ENCODE results near the gene FRMPD4.

Gene FRMPD4

DNA sequence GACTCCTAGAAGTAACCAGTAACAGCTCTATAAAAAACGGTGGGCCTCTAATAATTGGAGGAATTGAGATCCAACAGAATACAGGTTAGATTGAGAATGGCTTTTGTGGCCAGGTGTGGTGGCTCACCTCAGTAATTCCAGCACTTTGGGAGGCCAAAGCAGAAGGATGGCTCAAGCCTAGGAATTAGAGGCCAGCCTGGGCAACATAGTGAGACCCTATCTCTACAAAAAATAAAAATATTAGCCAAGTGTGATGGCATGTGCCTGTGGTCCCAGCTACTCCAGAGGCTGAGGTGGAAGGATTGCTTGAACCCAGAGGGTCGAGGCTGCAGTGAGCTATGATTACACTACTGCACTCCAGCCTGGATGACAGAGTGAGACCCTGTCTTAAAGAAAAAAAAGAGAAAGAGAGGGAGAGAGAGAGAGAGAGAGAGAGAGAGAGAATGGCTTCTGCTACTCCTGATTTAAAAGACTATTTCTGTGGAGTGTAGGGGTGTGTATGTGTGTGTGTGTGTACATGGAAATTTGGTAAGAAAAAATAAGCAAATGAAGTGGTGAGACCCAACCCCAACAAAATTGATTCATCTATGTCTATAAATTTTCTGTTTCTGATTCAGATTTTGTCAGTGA is 89.3 kb downstream of the FRMPD4 start:
- Histone ChIP-seq H3K9ac (ENCODE audit: low read length) (no peak overlapping the region), H3K27ac (ENCODE audit: low read depth, low read length) (no peak overlapping the region), H3K27me3 (ENCODE audit: control insufficient read depth, insufficient read depth, low read length) (no peaks in the 10 kb centered on the region), H3K36me3 (ENCODE audit: control insufficient read depth, insufficient read depth, low read length) (no peaks in the 10 kb centered on the region), H3K4me1 (ENCODE audit: control insufficient read depth, insufficient read depth, low read length) (no peaks in the 10 kb centered on the region), H3K4me3 (ENCODE audit: low read length) (no peak overlapping the region)

DNA sequence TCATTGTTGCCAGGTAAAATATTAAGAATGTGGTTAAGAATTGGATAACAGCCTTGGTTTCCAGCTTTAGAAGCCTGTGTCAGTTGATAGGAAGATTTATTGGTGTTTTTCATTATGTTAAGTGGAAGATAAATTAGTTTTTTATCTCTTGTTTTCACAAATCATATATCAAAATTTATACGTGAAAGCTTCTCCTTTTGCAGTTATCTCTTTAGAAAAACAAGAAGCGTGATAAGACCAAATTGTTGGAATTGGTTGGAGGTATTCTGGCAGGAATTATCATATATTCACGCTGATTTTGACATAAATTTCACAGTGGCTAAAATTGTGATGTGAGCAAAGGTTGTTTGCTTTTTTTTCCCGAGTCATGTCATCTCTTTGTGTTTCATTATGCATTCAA is 90.6 kb downstream of the FRMPD4 start:
- Histone ChIP-seq H3K27me3 (ENCODE audit: control insufficient read depth, insufficient read depth, low read length) (no peaks in the 10 kb centered on the region), H3K4me3 (ENCODE audit: low read length) (no peak overlapping the region), H3K36me3 (ENCODE audit: control insufficient read depth, insufficient read depth, low read length) (no peaks in the 10 kb centered on the region), H3K9ac (ENCODE audit: low read length) (no peak overlapping the region), H3K27ac (ENCODE audit: low read depth, low read length) (no peak overlapping the region), H3K4me1 (ENCODE audit: control insufficient read depth, insufficient read depth, low read length) (no peaks in the 10 kb centered on the region)

DNA sequence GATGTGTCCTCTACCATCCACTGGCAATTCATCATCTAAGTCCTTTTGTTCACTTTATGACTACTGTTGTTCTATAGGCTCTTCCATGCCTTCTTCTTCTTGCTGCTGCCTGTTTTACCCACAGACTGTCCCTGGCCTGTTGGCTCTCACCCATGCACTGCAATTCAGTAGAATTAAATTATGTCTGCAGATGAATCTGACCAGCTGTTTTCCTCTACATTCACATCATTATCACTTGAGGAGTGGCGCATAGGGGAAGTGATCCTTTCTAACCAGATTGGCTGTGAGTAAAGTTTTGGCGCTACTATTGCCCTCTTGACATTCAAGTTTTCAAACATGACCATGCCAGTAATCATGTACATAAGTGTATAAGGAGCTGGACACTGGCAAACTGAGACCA is 91.7 kb downstream of the FRMPD4 start:
- Histone ChIP-seq H3K9ac (ENCODE audit: low read length) (no peak overlapping the region), H3K27ac (ENCODE audit: low read depth, low read length) (no peak overlapping the region), H3K27me3 (ENCODE audit: control insufficient read depth, insufficient read depth, low read length) (no peaks in the 10 kb centered on the region), H3K4me1 (ENCODE audit: control insufficient read depth, insufficient read depth, low read length) (no peaks in the 10 kb centered on the region), H3K4me3 (ENCODE audit: low read length) (no peak overlapping the region), H3K36me3 (ENCODE audit: control insufficient read depth, insufficient read depth, low read length) (no peaks in the 10 kb centered on the region)

DNA sequence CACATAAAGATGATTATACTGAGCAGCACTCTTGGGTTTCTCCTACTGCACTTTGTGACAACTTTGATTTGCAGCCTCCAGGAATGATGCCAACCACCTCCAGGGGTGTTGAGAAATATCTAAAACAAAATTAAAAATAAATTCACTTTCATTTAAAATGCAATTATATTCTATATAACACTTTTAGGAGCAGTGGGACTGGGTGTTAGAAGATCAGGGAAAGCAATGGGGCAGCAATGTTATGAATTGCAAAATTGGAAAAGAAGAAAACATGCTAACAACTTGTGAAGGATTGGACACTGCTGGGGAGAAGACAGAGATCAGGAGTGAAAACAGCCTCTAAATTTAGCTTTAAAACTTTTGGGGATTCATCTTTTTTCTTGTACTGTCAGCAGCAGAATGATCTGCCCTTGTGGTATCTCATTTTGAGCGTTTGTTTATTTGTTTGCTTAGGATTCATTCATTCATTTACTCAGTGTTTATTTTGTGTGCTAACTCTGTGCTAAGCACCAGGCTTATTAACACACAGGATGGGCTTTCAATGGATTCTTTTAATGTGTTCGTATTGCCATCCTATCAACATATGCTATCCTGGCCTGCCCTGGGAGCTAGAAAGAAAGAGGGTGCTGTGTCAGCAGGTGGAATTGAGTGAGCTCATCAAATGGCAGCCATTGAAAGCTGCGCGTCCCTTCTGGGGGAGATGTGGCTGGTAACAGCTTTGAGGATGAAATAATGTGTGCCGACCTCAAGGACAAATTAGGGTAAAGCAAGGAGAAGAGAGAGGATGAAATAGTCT is 96.5 kb downstream of the FRMPD4 start:
- Histone ChIP-seq H3K27me3 (ENCODE audit: control insufficient read depth, insufficient read depth, low read length) (no peaks in the 10 kb centered on the region), H3K4me1 (ENCODE audit: control insufficient read depth, insufficient read depth, low read length) (no peaks in the 10 kb centered on the region), H3K36me3 (ENCODE audit: control insufficient read depth, insufficient read depth, low read length) (no peaks in the 10 kb centered on the region), H3K4me3 (ENCODE audit: low read length) (no peak overlapping the region), H3K9ac (ENCODE audit: low read length) (no peak overlapping the region), H3K27ac (ENCODE audit: low read depth, low read length) (no peak overlapping the region)

DNA sequence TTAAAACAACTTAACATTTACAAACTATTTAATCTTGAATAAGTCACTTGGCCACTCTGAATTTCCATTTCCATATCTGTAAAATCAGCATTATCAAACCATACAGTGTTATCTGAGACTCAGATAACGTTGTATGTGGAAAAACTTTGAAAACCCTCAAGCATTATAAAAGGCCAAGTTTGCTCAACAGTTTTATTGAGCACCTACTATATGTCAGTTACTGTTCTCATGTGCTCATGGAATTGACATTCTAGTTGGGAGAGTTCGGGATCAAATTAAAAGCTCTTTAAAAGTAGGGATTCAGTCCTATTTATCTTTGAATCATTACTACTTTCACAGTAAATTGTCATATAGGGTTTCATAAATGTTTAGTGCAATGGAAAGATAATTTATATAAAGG is 97.9 kb downstream of the FRMPD4 start:
- H3K4me1 ChIP-seq (ENCODE audit: control insufficient read depth, insufficient read depth, low read length) = no peaks in the 10 kb centered on the region
- no peak overlapping the region for H3K4me3 ChIP-seq (ENCODE audit: low read length)
- no peak overlapping the region for H3K9ac ChIP-seq (ENCODE audit: low read length)
- H3K36me3 ChIP-seq (ENCODE audit: control insufficient read depth, insufficient read depth, low read length) = no peaks in the 10 kb centered on the region
- H3K27me3 ChIP-seq (ENCODE audit: control insufficient read depth, insufficient read depth, low read length) = no peaks in the 10 kb centered on the region
- H3K27ac ChIP-seq (ENCODE audit: low read depth, low read length) = no peak overlapping the region

DNA sequence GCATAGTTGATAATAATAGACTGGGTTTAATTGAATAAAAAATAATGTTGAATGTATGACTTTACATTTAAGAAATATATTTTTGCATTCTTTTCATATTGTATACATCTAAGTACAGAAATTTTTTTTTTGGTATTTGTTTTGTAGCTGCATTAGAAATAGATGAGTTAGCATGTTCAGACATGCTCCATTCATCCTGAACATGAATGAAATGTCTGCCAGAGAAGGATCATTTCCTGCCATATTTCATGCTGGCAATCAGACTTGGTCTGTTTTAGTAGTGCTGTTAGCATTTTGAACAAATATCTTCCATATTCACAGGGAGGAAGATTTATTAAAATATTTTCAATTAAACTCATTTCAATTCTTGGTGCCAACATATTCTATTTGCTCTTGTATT is 98.9 kb downstream of the FRMPD4 start:
- no peaks in the 10 kb centered on the region for H3K36me3 ChIP-seq (ENCODE audit: control insufficient read depth, insufficient read depth, low read length)
- no peaks in the 10 kb centered on the region for H3K4me1 ChIP-seq (ENCODE audit: control insufficient read depth, insufficient read depth, low read length)
- H3K9ac ChIP-seq (ENCODE audit: low read length) = no peak overlapping the region
- H3K27me3 ChIP-seq (ENCODE audit: control insufficient read depth, insufficient read depth, low read length) = no peaks in the 10 kb centered on the region
- no peak overlapping the region for H3K27ac ChIP-seq (ENCODE audit: low read depth, low read length)
- H3K4me3 ChIP-seq (ENCODE audit: low read length) = no peak overlapping the region

DNA sequence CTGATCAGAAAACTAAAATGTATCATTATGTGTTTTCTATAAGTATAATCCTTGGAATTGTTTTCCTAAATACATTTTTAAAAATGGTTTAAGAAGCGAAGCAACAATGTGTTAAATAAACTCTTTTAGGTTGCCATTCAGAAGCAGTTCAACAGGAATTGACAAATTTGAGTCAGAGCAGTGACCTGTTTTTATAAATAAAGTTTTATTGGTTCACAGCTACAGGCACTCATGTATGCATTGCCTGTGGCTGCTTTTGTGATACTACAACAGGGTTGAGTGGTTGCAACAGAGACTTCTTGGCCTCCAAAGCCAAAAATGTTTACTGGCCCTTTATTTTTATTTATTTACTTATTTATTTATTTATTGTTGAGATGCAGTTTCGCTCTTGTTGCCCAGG is 99.5 kb downstream of the FRMPD4 start:
- no peaks in the 10 kb centered on the region for H3K27me3 ChIP-seq (ENCODE audit: control insufficient read depth, insufficient read depth, low read length)
- H3K4me1 ChIP-seq (ENCODE audit: control insufficient read depth, insufficient read depth, low read length) = no peaks in the 10 kb centered on the region
- no peak overlapping the region for H3K4me3 ChIP-seq (ENCODE audit: low read length)
- no peak overlapping the region for H3K27ac ChIP-seq (ENCODE audit: low read depth, low read length)
- no peak overlapping the region for H3K9ac ChIP-seq (ENCODE audit: low read length)
- H3K36me3 ChIP-seq (ENCODE audit: control insufficient read depth, insufficient read depth, low read length) = no peaks in the 10 kb centered on the region

DNA sequence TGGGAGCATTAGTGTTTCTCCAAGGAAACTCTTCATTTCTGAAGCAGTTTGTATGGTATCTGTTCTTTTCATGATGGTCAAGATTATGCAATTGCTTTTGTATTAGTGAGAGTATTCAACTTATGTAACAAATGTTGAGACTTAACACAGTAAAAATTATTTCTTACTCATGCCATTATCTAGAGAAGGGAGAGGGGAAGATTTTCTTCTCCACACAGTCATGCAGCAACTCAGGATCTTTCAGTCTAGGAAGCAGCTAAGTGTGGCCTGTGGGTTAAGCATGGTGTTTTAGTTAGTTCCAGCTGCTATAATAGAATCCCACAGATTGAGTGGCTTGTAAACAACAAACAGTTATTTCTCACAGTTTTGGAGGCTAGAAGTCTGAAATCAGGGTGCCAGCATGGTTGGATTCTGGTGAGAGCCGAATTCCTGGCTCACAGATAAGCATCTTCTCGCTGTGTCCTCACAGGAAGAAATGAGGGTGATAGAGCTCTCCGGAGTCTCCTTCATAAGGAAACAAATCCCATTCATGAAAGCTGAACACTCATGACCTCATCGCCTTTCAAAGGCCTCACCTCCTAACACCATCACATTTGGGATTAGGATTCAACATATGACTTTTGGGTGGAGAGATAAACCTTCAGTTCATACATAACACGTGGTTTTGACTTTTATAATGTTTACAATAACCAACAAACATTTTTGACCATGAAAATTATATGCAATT is 101.2 kb downstream of the FRMPD4 start:
- Histone ChIP-seq H3K36me3 (ENCODE audit: control insufficient read depth, insufficient read depth, low read length) (no peaks in the 10 kb centered on the region), H3K27me3 (ENCODE audit: control insufficient read depth, insufficient read depth, low read length) (no peaks in the 10 kb centered on the region), H3K9ac (ENCODE audit: low read length) (no peak overlapping the region), H3K27ac (ENCODE audit: low read depth, low read length) (no peak overlapping the region), H3K4me1 (ENCODE audit: control insufficient read depth, insufficient read depth, low read length) (no peaks in the 10 kb centered on the region), H3K4me3 (ENCODE audit: low read length) (no peak overlapping the region)

DNA sequence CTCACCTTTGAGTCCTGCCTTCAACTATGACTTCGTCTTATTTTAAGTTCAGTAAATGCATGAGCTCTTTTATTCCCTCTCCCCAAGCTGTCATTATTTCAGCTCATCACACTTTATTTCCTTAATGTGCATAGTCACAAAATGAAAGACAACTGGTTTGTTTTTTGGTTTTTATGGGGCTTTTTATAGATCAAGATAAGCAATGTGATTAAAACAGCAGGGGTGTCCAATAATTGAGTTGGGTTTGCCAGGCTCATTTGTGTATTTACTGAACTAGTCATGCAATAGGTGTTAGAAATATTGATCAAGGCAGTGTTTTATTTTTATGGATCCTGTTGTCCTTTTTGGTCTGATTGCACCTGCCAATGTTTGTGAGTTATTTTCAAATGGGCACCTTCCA is 102.2 kb downstream of the FRMPD4 start:
- Histone ChIP-seq H3K27ac (ENCODE audit: low read depth, low read length) (no peak overlapping the region), H3K9ac (ENCODE audit: low read length) (no peak overlapping the region), H3K4me1 (ENCODE audit: control insufficient read depth, insufficient read depth, low read length) (no peaks in the 10 kb centered on the region), H3K36me3 (ENCODE audit: control insufficient read depth, insufficient read depth, low read length) (no peaks in the 10 kb centered on the region), H3K4me3 (ENCODE audit: low read length) (no peak overlapping the region), H3K27me3 (ENCODE audit: control insufficient read depth, insufficient read depth, low read length) (no peaks in the 10 kb centered on the region)

DNA sequence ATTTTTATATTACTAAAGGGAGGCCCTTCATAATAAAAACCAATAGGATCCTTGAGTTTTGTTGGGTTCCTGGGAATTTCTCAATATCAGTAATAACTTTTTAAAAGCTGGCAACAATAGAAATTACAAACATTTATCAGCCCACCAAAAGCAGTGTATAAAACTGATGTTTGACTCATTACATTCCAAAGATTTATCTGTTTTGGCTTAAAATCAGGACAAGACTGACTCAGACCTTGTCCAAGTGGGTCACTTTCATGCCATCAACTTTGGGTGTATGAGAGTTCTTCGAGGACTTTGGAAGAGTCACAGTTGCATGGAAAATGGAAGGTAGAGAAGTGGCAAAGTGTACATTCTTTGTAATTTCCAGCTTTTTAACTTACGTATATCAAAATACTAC is 102.8 kb downstream of the FRMPD4 start:
- no peaks in the 10 kb centered on the region for H3K27me3 ChIP-seq (ENCODE audit: control insufficient read depth, insufficient read depth, low read length)
- H3K27ac ChIP-seq (ENCODE audit: low read depth, low read length) = no peak overlapping the region
- H3K9ac ChIP-seq (ENCODE audit: low read length) = no peak overlapping the region
- no peaks in the 10 kb centered on the region for H3K4me1 ChIP-seq (ENCODE audit: control insufficient read depth, insufficient read depth, low read length)
- H3K4me3 ChIP-seq (ENCODE audit: low read length) = no peak overlapping the region
- no peaks in the 10 kb centered on the region for H3K36me3 ChIP-seq (ENCODE audit: control insufficient read depth, insufficient read depth, low read length)

DNA sequence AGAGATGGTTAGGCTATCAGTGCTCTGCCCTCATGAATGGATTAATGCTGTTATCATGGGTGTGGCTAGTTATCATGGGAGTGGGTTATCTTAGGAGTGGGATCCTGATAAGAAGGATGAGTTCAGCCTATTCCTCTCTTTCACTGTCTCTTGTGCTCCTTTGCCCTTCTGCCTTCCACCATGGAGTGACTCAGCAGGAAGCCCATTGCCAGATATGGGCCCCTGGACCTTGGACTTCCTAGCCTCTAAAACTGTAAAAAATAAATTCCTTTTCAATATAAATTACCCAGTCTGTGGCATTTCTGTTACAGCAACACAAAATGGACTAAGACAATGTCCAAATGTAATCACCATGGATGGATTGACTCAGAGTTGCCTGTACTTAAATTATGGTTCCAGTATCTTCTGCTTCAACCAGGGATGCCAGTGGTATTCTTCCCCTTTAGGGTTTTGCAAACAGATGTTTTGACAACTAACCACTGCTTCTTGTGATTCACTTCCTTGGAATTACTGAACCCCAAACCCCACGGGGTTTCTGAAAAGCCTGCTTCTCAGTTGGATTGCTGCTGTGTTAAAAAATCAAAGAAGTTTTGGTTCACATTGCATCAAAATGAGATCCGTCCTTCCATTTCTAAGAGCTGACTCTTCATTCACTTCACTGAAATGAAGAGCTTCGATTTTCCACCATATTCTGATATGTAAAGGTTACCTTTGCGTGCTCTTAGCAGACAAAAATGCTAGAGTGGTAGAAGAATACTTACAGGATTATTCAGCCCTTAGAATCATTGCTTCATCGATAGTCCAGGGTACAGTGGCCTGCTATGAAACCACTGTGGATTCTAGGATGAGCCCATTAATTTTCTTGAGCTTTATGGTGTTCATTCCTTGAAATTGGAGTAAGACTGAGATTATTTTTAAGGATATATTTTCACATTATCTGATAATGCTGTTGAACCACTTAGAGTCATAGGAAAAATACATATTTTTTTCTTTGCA is 107.7 kb downstream of the FRMPD4 start:
- Histone ChIP-seq H3K27me3 (ENCODE audit: control insufficient read depth, insufficient read depth, low read length) (no peaks in the 10 kb centered on the region), H3K4me3 (ENCODE audit: low read length) (no peak overlapping the region), H3K27ac (ENCODE audit: low read depth, low read length) (no peak overlapping the region), H3K36me3 (ENCODE audit: control insufficient read depth, insufficient read depth, low read length) (no peaks in the 10 kb centered on the region), H3K4me1 (ENCODE audit: control insufficient read depth, insufficient read depth, low read length) (no peaks in the 10 kb centered on the region), H3K9ac (ENCODE audit: low read length) (no peak overlapping the region)

DNA sequence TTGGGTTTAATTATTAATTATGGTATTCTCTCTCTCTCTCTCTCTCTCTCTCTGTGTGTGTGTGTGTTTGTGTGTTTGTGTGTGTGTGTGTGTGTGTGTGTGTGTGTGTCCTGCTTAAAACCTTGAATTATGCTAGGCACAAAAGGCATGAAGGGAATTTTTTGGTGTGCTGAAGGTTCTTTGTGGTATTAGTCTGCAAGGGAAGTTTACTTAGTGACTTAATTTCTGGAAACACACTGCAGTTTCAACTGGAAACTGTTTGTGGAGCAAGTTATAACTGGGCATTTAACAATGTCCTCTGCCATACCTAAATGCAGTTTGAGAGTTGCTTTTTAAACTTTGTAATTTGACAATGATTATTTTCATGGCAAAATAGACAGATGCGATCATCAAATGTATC is 111.7 kb downstream of the FRMPD4 start:
- no peaks in the 10 kb centered on the region for H3K36me3 ChIP-seq (ENCODE audit: control insufficient read depth, insufficient read depth, low read length)
- H3K27me3 ChIP-seq (ENCODE audit: control insufficient read depth, insufficient read depth, low read length) = peaks cover 2% of the 10 kb centered on the region
- no peak overlapping the region for H3K4me3 ChIP-seq (ENCODE audit: low read length)
- H3K27ac ChIP-seq (ENCODE audit: low read depth, low read length) = no peak overlapping the region
- no peaks in the 10 kb centered on the region for H3K4me1 ChIP-seq (ENCODE audit: control insufficient read depth, insufficient read depth, low read length)
- H3K9ac ChIP-seq (ENCODE audit: low read length) = no peak overlapping the region

All from rectal smooth muscle tissue (tissue), 1 donor.